GM13976 (cell line): Measurements from ENCODE around the gene ESPNL.

Experiments
- DNase-seq: peaks from one replicate; pipeline ENCODE4 v3.0.0; 2012; ENCODE audit warnings: low spot score
- in situ Hi-C: fragments of 300-500 bp; cut with MboI; formaldehyde crosslinking; loops from one replicate; pipeline ENCODE4 v1.12.0; 2022; ENCODE audit warnings: low sequenced_read_pairs, mixed read lengths, inconsistent platforms; ENCODE audit not compliant: unreplicated experiment
- TF ChIP-seq, protein P1 (sequence below): IDR thresholded peaks from 2 replicates; pipeline ENCODE4 v1.5.1; 2012; ENCODE audit warnings: borderline replicate concordance, mild to moderate bottlenecking; ENCODE audit not compliant: insufficient read depth; ENCODE audit errors: extremely low read depth, missing control alignments, control extremely low read depth

ESPNL gene

DNA sequence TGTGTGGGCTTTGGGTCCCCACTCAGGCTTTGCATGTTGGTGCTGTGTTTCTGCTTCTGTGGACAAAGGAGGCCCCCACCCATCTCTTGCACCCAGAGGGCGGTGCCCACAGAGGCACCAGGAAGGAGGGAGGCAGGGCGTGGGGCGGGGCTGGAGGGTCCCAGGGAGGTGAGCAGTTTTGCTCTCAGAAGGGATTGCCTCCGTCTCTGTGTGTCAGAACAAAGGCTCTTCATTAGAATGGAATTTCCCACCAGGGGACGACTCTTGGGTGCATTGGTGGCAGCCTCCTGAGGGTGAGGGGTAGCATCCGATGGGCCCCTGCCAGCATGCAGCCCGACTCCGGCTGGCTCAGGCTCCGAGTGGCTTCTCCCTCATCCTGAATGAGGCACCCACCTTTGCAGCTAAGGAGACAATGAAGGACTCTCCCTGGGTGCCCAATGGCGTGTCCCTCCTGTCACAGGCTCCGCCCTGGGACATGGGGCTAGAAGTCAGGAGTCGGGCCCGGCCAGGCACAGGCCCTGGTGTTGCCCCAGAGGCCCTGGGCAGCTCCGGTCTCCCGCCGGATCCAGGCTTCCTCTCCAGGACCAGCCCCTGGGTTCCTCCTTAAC, 51.6 kb downstream of the ESPNL start:
- TF ChIP-seq, protein P1, sequence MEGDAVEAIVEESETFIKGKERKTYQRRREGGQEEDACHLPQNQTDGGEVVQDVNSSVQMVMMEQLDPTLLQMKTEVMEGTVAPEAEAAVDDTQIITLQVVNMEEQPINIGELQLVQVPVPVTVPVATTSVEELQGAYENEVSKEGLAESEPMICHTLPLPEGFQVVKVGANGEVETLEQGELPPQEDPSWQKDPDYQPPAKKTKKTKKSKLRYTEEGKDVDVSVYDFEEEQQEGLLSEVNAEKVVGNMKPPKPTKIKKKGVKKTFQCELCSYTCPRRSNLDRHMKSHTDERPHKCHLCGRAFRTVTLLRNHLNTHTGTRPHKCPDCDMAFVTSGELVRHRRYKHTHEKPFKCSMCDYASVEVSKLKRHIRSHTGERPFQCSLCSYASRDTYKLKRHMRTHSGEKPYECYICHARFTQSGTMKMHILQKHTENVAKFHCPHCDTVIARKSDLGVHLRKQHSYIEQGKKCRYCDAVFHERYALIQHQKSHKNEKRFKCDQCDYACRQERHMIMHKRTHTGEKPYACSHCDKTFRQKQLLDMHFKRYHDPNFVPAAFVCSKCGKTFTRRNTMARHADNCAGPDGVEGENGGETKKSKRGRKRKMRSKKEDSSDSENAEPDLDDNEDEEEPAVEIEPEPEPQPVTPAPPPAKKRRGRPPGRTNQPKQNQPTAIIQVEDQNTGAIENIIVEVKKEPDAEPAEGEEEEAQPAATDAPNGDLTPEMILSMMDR: no peak
- DNase-seq: no peak
- in situ Hi-C loops: no loop called here

- no peak for DNase-seq
- in situ Hi-C loops: no loop called here
- TF ChIP-seq, protein P1: peak; percentile 13
These were observed 52.9 kb downstream of the ESPNL start for GRCh38 chr2:238152771-238153688.

DNA sequence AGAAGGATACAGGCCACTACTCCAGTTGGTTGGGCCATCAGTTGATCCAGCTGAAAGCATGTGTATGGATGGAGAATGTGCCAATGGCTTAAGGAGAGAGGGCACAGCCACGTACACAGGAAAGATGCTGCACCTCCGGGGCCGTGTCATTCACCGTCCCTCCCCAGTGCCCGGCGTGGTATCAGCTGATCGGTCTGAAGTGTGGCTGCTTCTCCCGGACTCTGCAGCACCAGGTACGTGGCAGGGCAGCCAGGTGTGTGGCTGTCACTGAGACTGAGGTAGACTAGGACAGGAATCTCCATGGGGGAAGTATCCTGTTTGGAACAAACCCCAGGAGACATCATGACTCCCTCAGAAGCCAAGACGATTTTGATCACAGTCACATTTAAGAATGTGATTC, 54.4 kb downstream of the ESPNL start:
- DNase-seq: no peak
- in situ Hi-C loops: no loop called here
- TF ChIP-seq, protein P1: no peak

- no peak for DNase-seq
- in situ Hi-C loops: no loop called here
- TF ChIP-seq, protein P1: no peak
These were observed 55.1 kb downstream of the ESPNL start for GRCh38 chr2:238155051-238155760.

DNA sequence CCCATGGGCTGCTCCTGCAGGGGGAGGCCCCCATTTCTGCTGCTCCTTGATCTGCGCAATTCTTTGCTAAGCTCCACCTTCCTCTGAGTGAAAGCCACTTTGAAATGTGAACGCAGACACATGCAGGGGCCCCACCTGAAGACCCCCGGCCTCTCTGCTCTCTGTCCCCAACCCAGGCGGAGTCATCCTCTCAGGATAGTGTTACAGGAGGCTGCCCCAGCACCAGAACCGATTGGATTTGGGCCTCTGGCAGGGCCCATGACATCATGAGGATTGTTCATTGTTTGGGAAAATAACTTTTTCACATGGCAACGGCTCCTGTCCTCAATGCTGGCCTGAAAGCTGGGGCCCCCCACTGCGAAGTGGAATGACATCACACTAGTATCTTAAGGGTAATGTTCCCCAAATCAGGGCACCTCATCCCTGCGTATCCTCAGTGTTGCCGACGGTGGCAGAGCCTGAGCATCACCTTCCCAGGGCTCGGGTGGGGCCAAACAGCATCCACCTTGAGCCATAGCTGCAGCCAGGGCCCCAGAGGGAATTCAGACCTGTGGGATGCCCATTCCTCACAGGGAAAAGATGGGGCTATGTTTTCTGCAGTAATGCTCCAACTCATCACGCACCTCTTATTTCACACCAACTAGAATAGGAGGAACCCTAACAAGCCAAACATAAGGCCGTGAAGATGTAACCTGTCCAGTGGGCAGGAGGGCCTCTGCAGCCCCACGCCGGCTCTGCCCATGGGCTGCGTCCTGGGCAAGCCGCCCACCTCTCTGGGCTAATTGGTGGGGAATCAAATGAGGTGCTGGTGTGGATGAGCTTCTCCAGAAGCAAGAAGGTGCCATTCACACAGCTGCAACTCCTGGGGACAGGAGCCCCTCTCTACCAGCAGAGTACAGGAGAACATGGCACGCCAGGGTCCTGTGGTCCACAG, 55.9 kb downstream of the ESPNL start:
- in situ Hi-C loops: no loop called here
- DNase-seq: no peak
- TF ChIP-seq, protein P1: no peak
